AG04449 (cell line): ENCODE data around the gene LILRB3.

Experiments used
- CTCF ChIA-PET: fragments of 350-600 bp; formaldehyde crosslinking; extraction: SDS; loops from one replicate; lab custom pipeline; 2021; ENCODE audit warnings: antibody characterized with exemption; lab: Yijun Ruan, JAX
- POLR2A ChIA-PET: fragments of 400-600, 350-600 bp; formaldehyde crosslinking; extraction: SDS; loops from one replicate; lab custom pipeline; 2020; ENCODE audit warnings: antibody characterized with exemption, inconsistent platforms; lab: Yijun Ruan, JAX
- DNase-seq: peaks from one replicate; pipeline ENCODE4 v3.0.0-alpha.2; 2010; ENCODE audit warnings: low read depth, low spot score
- H3K4me3 ChIP-seq: 2 replicates; pipeline ENCODE4 v1.5.1; 2011; ENCODE audit warnings: low read depth, mild to moderate bottlenecking, control low read depth, low read length
- TF ChIP-seq, protein P1 (sequence below): IDR thresholded peaks from one replicate; pipeline ENCODE4 v1.5.1; 2011; ENCODE audit warnings: mild to moderate bottlenecking, moderate library complexity, low read length, control low read depth, inconsistent platforms; ENCODE audit not compliant: insufficient read depth; ENCODE audit errors: missing control alignments

The LILRB3 gene

DNA sequence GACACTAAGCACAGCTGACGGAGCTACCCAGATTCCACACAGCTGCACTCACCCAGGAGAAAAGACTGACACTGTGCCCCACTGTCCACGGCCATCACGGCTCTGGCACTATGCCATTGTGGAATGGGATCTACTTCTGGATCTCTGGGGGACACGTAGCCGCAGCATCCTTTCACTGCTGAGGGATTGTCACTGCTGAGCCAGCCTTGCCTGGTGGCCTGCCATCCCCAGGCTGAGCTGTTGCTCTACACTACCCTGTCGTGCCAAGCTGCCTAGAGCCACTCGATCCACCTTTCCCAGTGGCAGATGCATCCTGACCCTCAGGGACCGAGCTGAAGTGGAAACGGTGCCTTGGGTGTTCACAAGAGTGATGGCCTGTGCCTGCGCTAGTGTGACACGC lies 39.3 kb upstream of the LILRB3 start:
- ChIA-PET POLR2A (no interaction called here), CTCF (interaction anchor here (1.3 kb wide), 1 partner anchor 31 kb away, joined by 4 read pairs; no protein-coding TSS in a partner anchor)
- no peak for DNase-seq
- H3K4me3 ChIP-seq, result no peak overlapping the region
- TF ChIP-seq, protein P1, sequence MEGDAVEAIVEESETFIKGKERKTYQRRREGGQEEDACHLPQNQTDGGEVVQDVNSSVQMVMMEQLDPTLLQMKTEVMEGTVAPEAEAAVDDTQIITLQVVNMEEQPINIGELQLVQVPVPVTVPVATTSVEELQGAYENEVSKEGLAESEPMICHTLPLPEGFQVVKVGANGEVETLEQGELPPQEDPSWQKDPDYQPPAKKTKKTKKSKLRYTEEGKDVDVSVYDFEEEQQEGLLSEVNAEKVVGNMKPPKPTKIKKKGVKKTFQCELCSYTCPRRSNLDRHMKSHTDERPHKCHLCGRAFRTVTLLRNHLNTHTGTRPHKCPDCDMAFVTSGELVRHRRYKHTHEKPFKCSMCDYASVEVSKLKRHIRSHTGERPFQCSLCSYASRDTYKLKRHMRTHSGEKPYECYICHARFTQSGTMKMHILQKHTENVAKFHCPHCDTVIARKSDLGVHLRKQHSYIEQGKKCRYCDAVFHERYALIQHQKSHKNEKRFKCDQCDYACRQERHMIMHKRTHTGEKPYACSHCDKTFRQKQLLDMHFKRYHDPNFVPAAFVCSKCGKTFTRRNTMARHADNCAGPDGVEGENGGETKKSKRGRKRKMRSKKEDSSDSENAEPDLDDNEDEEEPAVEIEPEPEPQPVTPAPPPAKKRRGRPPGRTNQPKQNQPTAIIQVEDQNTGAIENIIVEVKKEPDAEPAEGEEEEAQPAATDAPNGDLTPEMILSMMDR, result no peak

DNA sequence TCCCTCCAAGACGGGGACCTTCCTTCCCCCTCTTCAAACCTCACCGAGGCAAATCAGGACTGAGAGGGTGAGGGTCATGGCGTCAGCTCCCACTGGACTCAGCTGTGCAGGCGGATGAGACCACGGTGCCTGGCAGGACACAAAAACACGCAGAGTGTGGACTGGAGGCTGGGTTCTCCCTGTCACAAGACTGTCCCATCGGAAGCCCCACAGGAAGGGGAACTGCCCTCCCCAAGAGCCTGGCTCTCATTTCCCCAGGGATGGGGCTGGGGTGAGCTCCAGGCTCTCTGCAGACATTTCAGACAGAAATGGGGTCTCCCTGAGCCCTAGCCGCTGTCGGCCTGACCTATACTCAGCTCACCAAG lies 34.3 kb upstream of the LILRB3 start, which contains the start of gene LILRB5:
Gene LILRB5 (minus strand): TSS at position 158 of the 365 bp plus-strand sequence. CDS start 80 bp downstream, at position 78.
- H3K4me3 ChIP-seq, result no peak within 1 kb of the TSS
- POLR2A ChIA-PET, result no interaction called here
- TF ChIP-seq, protein P1, result no peak
- CTCF ChIA-PET, result interaction anchor here (2.8 kb wide), 1 partner anchor 9 kb away, joined by 16 read pairs; no protein-coding TSS in a partner anchor
- DNase-seq, result no peak

DNA sequence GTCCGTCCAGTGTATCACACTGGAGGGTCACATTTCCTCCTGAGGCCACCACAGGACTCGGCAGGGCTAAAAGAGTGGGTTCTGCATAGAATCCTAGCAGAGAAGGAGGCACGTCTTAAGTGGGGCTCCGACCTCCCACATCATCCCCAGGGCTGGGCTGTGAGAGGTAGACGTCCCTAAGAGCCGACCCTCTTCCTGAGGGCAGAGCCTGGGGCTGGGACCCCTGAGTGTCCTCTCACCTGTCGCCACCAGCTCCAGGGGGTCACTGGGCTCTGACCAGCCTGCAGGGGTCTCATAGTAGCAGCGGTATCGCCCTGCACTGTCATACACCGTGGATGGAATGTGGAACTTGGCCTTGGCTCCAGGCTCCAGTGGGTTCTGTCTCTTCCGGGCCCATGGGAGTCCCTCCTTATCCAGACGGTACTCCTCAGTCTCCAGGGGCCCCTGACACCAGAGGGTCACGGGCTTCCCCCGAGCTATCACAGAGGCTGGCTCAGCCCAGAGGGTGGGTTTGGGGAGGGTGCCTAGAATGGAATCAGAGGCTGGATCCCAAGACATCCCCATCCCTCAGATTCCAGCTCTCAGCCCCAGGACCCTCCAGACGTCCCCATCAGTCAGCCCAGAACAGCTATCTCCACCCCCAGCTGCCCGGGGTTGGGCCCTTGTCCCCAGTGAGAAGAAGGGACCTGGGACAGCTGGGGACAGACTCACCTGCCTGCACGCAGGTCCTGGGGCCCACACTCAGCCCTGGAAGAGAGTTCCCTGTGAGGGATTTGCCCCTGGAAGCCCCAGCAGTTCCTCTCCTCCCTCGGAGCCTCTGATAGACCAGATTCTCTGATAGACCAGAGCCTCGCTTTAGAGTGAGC lies 33.7 kb upstream of the LILRB3 start:
- DNase-seq, result no peak
- CTCF ChIA-PET, result interaction anchor here (2.8 kb wide), 1 partner anchor 10 kb away, joined by 16 read pairs; no protein-coding TSS in a partner anchor
- no peak overlapping the region for H3K4me3 ChIP-seq
- TF ChIP-seq, protein P1, result no peak
- POLR2A ChIA-PET, result no interaction called here

DNA sequence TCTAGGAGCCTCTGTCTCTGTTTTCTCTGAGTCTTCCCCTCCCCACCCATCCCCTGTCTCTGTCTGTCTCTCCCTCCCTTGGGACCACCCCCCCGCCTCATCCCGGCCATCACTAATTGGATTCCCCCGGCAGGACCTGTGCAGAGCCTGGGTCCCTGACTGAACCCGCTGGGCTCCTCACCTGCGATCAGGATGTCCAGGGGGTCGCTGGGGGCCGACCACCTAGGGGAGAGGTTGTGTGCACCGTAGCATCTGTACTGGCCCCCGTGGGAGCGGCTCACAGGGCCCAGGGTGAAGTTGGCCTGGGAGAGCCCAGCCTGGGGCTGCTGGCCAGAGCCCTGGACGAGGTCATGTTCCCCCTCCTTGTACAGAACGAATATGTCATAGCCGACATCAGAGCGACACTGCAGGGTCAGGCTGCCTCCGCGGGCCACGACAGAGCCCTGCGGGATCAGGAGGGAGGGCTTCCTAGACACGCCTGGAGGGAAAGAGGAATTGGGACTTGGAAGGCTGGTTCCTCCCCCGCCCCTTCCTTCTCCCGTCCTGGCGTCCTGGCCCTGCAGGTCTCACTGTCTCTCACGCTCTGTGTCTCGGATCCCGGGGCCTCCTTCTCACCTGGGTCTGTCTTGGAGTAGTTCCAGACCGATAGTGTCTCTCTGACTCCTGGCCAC lies 32.4 kb upstream of the LILRB3 start:
- no peak overlapping the region for H3K4me3 ChIP-seq
- no peak for DNase-seq
- POLR2A ChIA-PET, result no interaction called here
- TF ChIP-seq, protein P1, result no peak
- CTCF ChIA-PET, result interaction anchor here (2.8 kb wide), 1 partner anchor 11 kb away, joined by 16 read pairs; no protein-coding TSS in a partner anchor

DNA sequence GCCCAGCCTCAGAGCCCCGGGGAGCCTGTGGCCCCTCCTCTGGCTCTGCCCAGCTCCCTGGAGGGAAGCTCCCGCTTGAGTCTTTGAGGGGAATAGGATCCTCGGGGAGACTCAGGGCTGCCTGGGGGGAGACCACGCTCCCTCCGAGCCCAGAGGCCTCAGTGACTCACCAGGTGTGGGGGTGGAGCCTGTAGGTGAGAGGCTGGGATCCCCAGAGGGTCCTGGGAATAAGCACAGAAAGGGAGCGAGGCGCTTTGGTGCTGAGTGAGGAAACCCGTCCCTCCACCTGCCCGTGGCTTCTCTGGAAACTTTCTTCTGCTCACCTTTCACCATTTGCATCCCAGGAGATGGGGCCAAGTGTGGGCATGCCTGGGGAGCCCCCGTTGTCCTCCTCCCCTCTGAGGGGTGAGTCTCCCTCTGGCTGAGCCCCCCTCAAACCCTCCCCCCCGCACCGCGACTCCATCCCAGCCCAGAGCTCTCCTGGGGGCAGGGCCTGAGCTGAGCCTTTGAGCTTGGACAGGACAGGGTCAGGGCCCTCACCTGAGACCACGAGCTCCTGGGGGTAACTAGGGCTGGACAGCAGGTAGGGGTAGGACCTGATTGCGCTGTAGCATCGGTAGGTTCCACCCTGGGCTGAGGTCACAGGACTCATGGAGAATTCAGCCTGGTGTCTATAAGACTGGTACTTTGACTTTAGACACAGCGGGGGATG lies 31.5 kb upstream of the LILRB3 start:
- TF ChIP-seq, protein P1, result no peak
- ChIA-PET CTCF (interaction anchor here (0.6 to 1.0 kb wide), 2 partner anchors 12 to 414 kb away, joined by 4 read pairs; no protein-coding TSS in a partner anchor), POLR2A (no interaction called here)
- no peak overlapping the region for H3K4me3 ChIP-seq
- DNase-seq, result no peak
